Activated CD4-positive, alpha-beta T cell treated with anti-CD3 and anti-CD28 coated beads for 1 hour (primary cell): ENCODE results near the gene ALKBH7.
"Not testable (repeated sequence)": the region's sequence is repeated elsewhere in the genome, so short reads cannot be mapped to it uniquely, and the experiment has no call there.

Experiments
- DNase-seq: peaks from one replicate; pipeline ENCODE4 v3.0.0-alpha.2; 2020

ALKBH7 gene, protein sequence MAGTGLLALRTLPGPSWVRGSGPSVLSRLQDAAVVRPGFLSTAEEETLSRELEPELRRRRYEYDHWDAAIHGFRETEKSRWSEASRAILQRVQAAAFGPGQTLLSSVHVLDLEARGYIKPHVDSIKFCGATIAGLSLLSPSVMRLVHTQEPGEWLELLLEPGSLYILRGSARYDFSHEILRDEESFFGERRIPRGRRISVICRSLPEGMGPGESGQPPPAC

DNA sequence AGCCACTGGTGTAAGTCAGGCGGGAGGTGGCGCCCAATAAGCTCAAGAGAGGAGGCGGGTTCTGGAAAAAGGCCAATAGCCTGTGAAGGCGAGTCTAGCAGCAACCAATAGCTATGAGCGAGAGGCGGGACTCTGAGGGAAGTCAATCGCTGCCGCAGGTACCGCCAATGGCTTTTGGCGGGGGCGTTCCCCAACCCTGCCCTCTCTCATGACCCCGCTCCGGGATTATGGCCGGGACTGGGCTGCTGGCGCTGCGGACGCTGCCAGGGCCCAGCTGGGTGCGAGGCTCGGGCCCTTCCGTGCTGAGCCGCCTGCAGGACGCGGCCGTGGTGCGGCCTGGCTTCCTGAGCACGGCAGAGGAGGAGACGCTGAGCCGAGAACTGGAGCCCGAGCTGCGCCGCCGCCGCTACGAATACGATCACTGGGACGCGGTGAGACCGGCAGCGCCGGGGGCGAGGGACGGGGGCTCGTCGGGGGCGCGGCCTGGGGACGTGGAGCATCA lies at the start of gene ALKBH7:
Gene ALKBH7, plus strand, starts transcription at position 201 of the 502 bp plus-strand sequence. Its CDS starts 27 bp downstream, at position 228.
- peak; percentile 91 for DNase-seq

DNA sequence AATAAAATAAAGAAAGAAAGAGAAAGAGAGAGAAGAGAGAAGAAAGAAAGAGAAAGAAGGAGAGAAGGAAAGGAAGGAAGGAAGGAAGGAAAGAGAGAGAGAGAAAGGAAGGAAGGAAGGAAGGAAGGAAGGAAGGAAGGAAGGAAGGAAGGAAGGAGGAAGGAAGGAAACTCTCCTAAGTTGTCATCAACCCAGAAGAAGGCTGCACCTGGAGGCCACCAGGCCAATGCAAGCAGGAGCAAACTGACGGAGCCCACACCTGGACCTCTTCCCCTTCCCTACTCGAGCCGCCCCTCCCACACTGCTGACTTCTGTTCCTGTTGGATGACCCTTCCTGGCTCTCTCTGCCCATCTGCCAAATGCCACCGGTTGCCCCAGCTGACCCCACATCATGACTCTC lies 47.8 kb upstream of the ALKBH7 start:
- no peak for DNase-seq

DNA sequence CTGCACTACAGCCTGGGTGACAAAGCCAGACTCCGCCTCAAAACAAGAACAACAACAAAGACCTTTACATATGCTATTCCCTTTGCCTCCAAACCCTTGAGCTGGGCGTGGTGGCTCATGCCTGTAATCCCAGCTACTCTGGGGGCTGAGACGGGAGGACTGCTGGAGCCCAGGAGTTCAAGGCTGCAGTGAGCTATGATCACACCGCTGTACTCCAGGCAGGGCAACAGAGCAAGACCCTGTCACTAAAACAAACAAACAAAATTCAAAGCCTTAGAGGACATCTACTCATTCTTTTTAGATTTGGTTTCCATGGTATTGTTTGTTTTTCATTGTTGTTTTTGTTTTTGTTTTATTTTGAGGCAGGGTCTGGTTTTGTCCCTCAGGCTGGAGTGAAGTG lies 47.0 kb upstream of the ALKBH7 start:
- no peak for DNase-seq

DNA sequence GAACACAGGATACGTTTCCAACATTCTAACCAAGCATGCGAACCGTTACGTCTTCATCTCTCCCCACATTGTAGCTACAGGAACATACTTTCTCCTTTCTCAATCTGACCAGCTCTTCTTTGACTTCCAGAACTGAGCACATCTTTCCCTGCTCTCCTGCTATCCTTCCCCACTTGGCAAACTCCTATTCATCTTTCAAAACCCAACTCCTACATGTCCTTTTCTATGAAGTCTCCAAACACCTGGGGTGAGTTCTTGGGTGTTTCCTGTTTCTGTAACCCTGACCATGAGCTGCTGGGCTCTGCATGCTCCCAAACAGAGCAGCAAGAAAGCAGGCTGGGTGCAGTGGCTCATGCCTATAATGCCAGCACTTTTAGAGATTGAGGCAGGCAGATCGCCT lies 45.8 kb upstream of the ALKBH7 start:
- DNase-seq = no peak

DNA sequence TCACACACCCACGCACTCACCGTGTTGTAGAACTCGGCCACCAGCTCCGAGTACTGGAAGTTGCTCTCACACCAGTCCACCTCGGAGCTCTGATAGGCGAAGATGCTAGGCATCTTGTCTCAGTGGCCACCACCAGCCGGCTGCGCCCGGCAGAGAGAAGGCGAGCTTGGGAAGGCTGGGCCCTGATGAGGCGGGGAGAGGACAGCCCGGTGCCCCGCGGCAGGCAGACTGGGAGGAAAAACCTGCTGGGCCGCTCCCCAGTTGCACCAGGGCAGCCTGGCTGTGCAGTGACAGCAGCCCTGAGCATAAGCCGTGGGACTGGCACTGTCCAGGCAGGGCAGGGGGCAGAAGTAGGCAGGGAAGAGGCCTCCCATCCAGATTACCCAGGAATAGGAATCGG lies 39.2 kb upstream of the ALKBH7 start, which contains the start of gene ACER1:
Gene ACER1, minus strand, starts transcription at position 174 of the 400 bp plus-strand sequence. Its CDS starts 61 bp downstream, at position 113.
- no peak for DNase-seq

DNA sequence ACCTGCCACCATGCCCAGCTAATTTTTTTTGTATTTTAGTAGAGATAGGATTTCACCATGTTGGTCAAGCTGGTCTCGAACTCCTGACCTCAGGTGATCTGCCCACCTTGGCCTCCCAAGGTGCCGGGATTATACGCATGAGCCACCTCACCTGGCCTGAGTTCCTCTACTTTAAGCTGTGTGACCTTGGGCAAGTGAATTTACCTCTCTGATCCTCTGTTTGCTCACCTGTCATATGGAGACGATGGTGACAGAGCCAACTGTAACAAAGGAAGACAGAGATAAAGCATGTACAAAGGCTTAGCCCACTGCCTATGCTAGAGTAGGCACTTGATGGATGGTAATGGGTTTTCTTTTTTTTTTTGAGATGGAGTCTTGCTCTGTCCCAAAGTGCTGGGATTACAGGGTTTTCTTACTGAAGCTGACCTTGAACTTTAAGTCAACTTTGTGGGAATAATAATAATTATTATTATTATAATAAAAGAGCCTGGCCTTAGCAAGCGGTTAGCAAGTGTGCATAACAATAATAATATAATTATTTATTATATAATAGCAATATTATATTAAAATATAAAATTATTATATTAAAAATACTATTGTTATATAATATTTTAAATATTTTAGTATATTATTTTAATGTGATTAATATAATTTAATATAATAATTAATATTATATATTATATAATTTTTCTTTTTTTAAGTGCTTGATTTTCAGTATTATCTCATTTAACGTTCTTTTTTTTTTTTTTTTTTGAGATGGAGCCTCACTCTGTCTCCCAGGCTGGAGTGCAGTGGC lies 37.9 kb upstream of the ALKBH7 start:
- no peak for DNase-seq

DNA sequence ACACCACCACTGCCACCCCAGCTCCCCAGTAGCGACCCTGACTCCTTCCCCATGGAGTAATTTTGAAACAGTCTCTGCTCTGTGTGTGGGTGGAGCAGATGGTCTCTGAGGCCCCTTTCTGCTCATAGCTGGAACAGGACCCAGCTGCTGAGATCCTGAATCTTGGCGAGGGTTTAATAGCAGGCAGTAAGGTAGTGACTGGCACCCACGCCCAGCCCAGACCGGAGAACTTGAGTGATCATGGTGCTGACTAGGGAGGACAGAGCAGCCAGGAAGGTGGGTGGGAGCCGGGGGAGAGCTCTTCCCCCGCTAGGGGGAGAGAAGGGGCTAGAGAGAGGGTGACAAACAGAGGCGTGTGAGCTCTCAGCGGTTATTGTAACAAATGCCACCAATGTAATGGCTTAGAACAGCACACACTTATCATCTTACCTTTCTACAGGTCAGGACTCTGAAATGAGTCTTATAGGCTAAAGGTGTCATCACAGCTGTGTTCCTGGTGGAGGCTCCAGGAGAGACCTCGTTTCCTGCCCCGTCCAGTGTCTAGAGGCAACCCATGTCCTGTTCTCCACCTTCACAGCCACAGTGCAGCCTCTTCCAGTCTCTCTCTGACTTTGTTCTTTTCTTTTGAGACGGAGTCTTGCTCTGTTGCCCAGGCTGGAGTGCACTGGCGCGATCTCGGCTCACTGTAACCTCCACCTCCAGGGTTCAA lies 31.9 kb upstream of the ALKBH7 start:
- no peak for DNase-seq

DNA sequence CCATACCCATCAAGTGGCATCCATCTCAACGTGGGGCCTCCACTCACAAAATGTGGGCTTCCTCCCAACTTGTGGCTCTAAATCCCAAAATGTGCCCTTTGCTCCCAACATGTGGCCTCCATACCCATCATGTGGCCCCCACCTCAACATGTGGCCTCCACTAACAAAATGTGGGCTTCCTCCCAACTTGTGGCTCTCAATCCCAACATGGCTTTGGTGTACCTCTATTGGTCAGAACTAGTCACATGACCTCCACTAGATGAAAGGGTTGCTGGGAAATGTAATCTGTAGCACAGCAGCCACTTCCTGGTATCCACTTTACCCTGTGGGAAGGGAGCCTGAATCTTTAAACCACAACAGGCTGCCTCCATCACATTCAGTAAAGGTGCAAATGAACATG lies 29.1 kb upstream of the ALKBH7 start:
- no peak for DNase-seq

DNA sequence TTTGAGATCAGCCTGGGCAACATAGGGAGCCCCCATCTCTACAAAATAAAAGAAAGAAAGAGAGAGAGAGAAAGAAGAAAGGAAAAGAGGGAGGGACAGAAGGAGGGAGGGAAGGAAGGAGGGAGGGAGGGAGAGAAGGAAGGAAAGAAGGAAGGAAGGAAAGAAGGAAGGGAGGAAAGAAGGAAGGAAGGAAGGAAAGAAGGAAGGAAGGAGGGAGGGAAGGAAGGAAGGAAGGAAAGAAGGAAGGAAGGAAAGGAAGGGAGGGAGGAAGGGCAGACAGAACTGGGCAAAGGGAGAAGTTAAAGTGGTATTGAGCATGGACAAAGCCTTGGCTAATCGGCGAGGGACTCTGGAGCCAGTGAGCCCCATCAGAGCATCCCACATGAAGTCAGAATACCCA lies 23.3 kb upstream of the ALKBH7 start:
- not testable (repeated sequence) for DNase-seq

DNA sequence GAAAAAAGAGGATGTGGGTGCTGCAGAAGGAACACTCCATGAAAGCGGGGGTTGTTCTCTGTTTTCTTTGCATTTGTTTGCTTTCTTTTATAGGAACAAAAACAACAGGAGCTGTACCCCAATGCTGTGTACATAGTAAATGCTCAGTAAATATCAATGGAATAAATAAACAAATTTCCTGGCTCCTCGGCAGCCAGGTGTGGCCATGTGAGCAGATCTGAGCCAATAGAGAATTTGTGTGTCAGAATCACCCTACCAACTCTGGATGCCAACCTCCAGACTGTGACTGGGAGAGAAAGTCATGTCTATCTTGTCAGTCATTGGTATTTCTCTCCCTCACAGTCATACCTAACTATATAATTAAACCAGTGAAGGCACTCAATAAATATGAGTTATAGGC lies 21.9 kb upstream of the ALKBH7 start:
- no peak for DNase-seq

DNA sequence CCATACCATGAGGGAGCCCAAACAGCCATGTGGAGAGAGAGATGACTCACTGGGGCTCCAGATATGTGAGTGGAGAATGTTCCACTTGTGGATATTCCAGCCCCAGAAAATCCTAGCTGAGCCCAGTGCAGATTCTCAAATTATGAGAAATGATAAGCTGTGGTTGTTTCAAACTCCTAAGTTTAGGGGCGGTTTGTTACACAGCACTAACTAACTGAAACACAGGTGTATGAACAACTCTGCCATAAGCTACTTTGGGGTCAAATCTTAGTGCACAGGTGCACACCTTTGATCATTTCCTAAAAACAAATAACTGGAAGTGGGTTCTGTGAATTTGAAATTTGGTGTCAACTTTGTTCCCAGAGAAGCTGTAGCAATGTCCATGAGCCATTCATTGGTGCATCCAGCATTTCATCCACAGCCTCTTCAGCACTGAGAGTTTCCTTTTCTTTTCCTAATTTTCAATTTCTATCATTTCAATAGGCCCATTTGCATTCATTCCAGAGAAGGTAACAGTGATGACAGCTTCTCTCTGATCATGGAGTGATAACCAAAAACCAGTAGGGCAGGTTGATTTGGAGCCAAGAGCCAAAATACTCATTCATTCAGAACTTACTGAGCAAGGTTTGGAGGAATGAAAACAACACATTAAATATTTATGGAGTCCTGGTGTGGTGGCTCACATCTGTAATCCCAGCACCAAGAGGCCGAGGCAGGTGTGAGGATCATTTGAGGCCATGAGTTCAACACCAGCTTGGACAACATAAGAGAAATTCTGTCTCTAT lies 20.0 kb upstream of the ALKBH7 start:
- DNase-seq = no peak

DNA sequence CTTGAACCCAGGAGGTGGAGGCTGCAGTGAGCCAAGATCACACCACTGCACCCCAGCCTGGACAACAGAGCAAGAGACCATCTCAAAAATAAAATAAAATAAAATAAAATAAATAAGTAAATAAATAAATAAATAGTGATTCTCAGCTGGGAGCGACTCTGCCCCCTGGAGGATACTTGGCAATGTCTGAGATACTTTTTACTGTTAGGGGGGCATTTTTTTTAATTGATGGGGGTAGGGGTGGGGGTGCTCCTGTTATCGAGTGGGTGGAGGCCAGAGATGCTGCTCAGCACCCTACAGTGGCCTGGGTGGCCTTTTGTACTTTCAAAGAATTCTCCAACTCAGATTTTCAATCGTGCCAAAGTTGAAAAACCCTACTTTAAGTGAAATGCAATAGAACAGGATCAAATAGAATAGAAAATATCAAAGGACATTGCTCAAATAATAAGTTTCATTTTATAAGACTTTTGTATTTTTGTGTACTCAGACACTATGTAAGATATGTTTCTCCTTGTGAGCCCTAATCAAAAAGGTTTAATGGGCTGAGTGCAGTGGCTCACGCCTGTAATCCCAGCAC lies 18.4 kb upstream of the ALKBH7 start:
- DNase-seq = no peak

DNA sequence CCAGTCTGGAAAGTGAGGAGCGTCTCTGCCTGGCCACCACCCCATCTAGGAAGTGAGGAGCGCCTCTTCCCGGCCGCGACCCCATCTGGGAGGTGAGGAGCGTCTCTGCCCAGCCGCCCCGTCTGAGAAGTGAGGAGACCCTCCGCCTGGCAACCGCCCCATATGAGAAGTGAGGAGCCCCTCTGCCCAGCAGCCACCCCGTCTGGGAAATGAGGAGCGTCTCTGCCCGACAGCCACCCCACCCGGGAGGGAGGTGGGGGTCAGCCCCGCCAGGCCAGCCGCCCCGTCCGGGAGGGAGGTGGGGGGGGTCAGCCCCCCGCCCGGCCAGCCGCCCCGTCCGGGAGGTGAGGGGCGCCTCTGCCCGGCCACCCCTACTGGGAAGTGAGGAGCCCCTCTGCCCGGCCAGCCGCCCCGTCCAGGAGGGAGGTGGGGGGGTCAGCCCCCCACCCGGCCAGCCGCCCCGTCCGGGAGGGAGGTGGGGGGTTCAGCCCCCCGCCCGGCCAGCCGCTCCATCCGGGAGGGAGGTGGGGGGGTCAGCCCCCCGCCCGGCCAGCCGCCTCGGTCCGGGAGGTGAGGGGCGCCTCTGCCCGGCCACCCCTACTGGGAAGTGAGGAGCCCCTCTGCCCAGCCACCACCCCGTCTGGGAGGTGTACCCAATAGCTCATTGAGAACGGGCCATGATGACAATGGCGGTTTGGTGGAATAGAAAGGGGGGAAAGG lies 17.1 kb upstream of the ALKBH7 start:
- DNase-seq = not testable (repeated sequence)

DNA sequence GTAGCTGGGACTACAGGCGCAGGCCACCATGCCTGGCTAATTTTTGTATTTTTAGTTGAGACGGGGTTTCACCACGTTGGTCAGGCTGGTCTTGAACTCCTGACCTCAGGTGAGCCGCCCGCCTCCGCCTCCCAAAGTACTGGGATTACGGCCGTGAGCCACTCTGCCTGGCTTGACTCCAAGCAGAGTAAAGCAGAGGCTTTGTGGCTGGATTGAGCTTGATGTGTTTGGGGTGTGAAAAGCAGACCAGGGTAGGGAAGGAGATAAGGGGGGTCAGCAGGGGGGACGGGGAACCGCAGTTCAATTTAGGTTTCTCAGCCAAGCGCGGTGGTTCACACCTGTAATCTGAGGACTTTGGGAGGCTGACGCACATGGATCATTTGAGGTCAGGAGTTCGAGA lies 15.4 kb upstream of the ALKBH7 start:
- no peak for DNase-seq

DNA sequence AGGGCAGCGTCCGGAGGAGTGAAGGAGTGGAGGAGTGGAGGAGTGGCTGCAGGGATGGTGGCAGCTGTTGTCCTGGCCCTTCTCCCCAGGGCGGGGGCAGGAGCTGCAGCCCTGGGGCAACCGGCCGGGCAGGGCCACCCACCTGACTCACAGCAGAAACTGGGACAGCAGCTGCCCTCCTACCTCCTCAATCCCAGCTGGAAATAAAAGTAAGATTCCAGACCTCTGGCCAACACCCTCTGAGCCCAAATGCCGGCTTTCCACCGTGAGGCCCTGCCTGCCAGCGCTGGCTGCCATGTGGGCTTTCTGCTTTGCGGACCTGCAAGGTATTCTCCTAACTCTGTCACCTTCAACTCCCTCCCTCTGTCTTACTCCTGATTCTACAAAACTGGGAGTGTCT lies 14.6 kb upstream of the ALKBH7 start:
- no peak for DNase-seq

DNA sequence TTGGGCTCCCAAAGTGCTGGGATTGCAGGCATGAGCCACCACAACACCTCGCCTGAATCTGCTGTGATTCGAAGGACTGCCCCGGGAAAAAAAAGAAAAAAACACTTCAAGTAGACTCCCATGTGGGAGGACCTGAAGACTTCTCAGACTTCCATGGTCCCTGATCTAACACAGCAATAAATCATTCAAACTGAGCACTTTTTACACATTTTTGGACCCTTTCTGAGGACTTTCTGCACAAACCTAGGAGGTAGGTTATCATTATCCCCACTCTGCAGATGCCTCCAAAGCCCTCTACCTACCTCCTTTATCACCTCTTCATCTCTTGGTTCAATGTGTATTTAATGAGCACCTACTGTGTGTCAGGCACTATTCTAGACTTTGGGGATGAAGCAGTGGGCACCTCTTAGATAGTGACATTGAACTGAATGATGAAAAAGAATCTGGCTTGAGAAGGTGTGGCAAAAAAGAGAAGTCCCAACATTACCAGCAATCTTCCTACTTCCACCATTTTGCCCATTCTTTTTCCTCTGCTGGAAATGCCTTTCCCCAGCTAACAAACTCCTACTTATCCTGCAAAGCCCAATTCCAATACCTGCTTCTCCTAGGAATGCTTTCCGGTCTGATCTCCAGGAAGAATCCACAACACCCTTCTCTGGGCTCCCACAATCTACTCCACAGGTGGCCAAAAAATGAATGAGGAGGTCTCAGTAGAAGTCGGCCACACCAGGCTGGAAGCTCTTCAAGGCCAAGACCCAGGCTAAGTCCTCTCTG lies 12.8 kb upstream of the ALKBH7 start:
- no peak for DNase-seq

DNA sequence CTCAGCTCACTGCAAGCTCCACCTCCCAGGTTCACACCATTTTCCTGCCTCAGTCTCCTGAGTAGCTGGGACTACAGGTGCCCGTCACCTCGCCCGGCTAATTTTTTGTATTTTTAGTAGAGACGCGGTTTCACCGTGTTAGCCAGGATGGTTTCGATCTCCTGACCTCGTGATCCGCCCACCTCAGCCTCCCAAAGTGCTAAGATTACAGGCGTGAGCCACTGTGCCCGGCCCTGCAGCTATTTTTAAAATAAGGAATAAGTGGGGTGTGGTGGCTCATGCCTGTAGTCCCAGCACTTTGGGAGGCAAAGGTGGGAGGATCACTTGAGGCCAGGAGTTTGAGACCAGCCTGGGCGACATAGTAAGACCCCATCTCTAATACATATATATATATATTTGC lies 12.1 kb upstream of the ALKBH7 start:
- DNase-seq = not testable (repeated sequence)

DNA sequence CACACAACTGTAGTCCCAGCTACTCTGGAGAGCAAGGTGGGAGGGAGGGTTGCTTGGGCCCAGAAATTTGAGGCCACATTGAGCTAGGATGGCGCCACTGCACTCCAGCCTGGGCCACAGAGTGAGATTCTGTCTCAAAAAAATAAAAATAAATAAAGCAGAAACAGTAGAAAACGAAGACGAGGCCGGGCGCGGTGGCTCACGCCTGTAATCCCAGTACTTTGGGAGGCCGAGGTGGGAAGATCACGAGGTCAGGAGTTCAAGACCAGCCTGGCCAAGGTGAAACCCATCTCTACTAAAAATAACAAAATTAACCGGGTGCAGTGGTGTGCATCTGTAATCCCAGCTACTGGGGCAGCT lies 11.8 kb upstream of the ALKBH7 start:
- not testable (repeated sequence) for DNase-seq

DNA sequence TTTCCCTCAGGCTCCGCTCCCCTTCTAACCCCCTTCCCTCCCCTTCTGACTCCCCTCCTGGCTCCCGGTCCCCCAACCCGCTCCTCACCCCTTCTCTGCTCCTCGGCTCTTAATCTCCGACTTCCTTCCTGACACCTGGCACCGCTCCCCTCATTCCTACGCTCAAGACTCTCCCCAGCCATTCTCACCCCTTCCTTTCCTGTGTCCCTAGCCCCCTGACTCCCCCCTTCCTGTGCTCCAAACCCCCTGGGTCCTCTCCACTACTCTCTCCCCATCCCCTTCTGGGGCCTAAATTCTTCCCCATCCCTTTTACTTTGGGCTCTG lies 10.6 kb upstream of the ALKBH7 start:
- DNase-seq = no peak

DNA sequence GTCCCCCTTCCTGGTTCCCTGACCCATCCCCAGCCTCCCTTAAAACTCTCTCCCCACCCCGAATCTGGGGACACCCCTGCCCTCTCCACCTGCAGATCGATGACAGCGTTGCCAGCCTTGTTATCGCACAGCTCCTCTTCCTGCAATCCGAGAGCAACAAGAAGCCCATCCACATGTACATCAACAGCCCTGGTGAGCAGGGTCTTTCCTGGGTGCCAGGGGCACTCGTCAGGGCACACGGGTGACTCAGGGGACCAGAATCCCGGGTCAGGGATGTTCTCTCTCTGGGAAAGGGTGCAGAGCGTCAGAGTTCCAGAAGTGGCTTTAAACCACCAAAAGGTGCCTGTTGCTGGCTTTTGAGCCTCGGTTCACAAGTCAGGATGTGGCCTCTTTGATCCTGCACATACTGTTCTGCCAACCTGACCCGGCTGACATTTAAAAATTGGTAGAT lies 10.2 kb upstream of the ALKBH7 start:
- DNase-seq = no peak

DNA sequence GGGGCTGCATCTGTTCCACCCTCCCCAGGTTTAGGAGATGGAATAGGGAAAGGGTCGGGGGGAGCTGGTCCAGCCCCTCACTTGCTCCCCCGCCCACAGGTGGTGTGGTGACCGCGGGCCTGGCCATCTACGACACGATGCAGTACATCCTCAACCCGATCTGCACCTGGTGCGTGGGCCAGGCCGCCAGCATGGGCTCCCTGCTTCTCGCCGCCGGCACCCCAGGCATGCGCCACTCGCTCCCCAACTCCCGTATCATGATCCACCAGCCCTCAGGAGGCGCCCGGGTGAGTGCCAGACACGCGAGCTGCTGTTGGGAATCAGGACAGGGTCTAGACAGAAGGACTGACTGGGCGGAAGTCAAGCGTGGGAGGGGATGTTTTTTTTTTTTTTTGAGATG lies 8.2 kb upstream of the ALKBH7 start:
- no peak for DNase-seq
